Fibroblast of lung (primary cell): ENCODE measurements around the gene SAA1.

Experiments
- EZH2 ChIP-seq: IDR thresholded peaks from 2 replicates; pipeline ENCODE4 v1.5.1; 2012; ENCODE audit warnings: low read length, control low read depth, mild to moderate bottlenecking; ENCODE audit errors: missing control alignments
- TF ChIP-seq, protein P1 (sequence below), 2 donors: IDR thresholded peaks in 1 of 2; conservative IDR thresholded peaks in 1 of 2; 1 replicate in 1 of 2; 2 replicates in 1 of 2; pipeline ENCODE4 v1.5.1; 2011 to 2012; ENCODE audit warnings: low read length in 2 of 2, control low read depth in 1 of 2, inconsistent platforms in 1 of 2, low read depth in 1 of 2, mild to moderate bottlenecking in 1 of 2

DNA sequence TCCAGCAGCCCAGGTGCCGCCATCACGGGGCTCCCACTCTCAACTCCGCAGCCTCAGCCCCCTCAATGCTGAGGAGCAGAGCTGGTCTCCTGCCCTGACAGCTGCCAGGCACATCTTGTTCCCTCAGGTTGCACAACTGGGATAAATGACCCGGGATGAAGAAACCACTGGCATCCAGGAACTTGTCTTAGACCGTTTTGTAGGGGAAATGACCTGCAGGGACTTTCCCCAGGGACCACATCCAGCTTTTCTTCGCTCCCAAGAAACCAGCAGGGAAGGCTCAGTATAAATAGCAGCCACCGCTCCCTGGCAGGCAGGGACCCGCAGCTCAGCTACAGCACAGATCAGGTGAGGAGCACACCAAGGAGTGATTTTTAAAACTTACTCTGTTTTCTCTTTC lies at the start of gene SAA1:
- TF ChIP-seq, protein P1, sequence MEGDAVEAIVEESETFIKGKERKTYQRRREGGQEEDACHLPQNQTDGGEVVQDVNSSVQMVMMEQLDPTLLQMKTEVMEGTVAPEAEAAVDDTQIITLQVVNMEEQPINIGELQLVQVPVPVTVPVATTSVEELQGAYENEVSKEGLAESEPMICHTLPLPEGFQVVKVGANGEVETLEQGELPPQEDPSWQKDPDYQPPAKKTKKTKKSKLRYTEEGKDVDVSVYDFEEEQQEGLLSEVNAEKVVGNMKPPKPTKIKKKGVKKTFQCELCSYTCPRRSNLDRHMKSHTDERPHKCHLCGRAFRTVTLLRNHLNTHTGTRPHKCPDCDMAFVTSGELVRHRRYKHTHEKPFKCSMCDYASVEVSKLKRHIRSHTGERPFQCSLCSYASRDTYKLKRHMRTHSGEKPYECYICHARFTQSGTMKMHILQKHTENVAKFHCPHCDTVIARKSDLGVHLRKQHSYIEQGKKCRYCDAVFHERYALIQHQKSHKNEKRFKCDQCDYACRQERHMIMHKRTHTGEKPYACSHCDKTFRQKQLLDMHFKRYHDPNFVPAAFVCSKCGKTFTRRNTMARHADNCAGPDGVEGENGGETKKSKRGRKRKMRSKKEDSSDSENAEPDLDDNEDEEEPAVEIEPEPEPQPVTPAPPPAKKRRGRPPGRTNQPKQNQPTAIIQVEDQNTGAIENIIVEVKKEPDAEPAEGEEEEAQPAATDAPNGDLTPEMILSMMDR (conservative IDR thresholded peaks at IDR 0.05 in 1 of 2, IDR thresholded peaks at IDR 0.05 in 1 of 2; ENCODE audit: low read depth in 1 of 2, low read length in 2 of 2): no peak
- TF ChIP-seq EZH2: no peak
